Measurements from ENCODE around the gene RHOA. TPM values are rescaled to one million over a fixed set of nuclear protein-coding genes. Genes with fewer than 3 reads are reported as not detected.

The RHOA gene
- total and polyA plus RNA-seq, 2 of the 8 experiments (the other 6 are each of a cell fraction or from before 2014, with no cell fraction given): 176 to 397 TPM

GRCh38 chr3:49377483-49377882 is 34.3 kb downstream of the RHOA start (continued):
- TF ChIP-seq CHD7 (IDR thresholded peaks at IDR 0.05; ENCODE audit: insufficient replicate concordance, low read length) (no peak), KDM1A (IDR thresholded peaks at IDR 0.05; ENCODE audit: borderline replicate concordance, low read length) (no peak), ATF3 (IDR thresholded peaks at IDR 0.05; ENCODE audit: insufficient read depth, low read depth, low read length) (0 out of 2 replicates have a peak, but pooled peaks have one; percentile 2), YY1 (IDR thresholded peaks at IDR 0.05; ENCODE audit: low read depth, low read length) (no peak), BCL11A (IDR thresholded peaks at IDR 0.05; ENCODE audit: low read depth in 2 of 2, low read length in 2 of 2) (no peak), BACH1 (IDR thresholded peaks at IDR 0.05; ENCODE audit: low read length) (no peak), ASH2L (IDR thresholded peaks at IDR 0.05; ENCODE audit: low read length) (no peak), EZH2 (IDR thresholded peaks at IDR 0.05; ENCODE audit: low read depth, low read length, severe bottlenecking) (no peak), CTBP2 (IDR thresholded peaks at IDR 0.05; ENCODE audit: borderline replicate concordance, insufficient read depth, insufficient read length, low read length) (no peak), RAD21 (IDR thresholded peaks at IDR 0.05 in 1 of 2, conservative IDR thresholded peaks at IDR 0.05 in 1 of 2; ENCODE audit: low read depth in 2 of 2, low read length in 2 of 2) (no peak), CEBPB (IDR thresholded peaks at IDR 0.05; ENCODE audit: low read depth, low read length) (peak; percentile 81)
